CD1c-positive myeloid dendritic cell (primary cell): ENCODE measurements around the gene EFNA1.
"Not testable (repeated sequence)": the region's sequence is repeated elsewhere in the genome, so short reads cannot be mapped to it uniquely, and the experiment has no call there.

Experiments
- DNase-seq: peaks from one replicate; pipeline ENCODE4 v3.0.0-alpha.2; 2016; ENCODE audit errors: extremely low spot score

EFNA1 gene

GRCh38 chr1:155092131-155092530 is 35.5 kb upstream of the EFNA1 start:
- no peak for DNase-seq

- no peak for DNase-seq
Observed at GRCh38 chr1:155092641-155093040, 35.0 kb upstream of the EFNA1 start.

GRCh38 chr1:155093911-155094621 is 33.6 kb upstream of the EFNA1 start:
- peak; percentile 59 for DNase-seq

GRCh38 chr1:155094622-155094948 is 33.1 kb upstream of the EFNA1 start:
- no peak for DNase-seq

- DNase-seq: no peak
Observed at GRCh38 chr1:155099331-155099730, 28.3 kb upstream of the EFNA1 start.

- DNase-seq: no peak
Observed at GRCh38 chr1:155103325-155103724, 24.4 kb upstream of the EFNA1 start.

- DNase-seq: no peak
Observed at GRCh38 chr1:155104605-155105534, 22.8 kb upstream of the EFNA1 start.

GRCh38 chr1:155105604-155106011 is 22.1 kb upstream of the EFNA1 start:
- no peak for DNase-seq

GRCh38 chr1:155106862-155107261 is 20.8 kb upstream of the EFNA1 start:
- no peak for DNase-seq

GRCh38 chr1:155107309-155108264 is 20.1 kb upstream of the EFNA1 start:
- DNase-seq: no peak

GRCh38 chr1:155108296-155108695 is 19.4 kb upstream of the EFNA1 start:
- no peak for DNase-seq

GRCh38 chr1:155110381-155110780 is 17.3 kb upstream of the EFNA1 start:
- no peak for DNase-seq

GRCh38 chr1:155110826-155111225 is 16.9 kb upstream of the EFNA1 start:
- no peak for DNase-seq

GRCh38 chr1:155113450-155113980 is 14.2 kb upstream of the EFNA1 start:
- DNase-seq: no peak

- no peak for DNase-seq
Observed at GRCh38 chr1:155116113-155116764, 11.4 kb upstream of the EFNA1 start.

GRCh38 chr1:155117610-155118009 is 10.1 kb upstream of the EFNA1 start:
- DNase-seq: no peak

- not testable (repeated sequence) for DNase-seq
Observed at GRCh38 chr1:155118090-155118489, 9.6 kb upstream of the EFNA1 start.

- DNase-seq: no peak
Observed at GRCh38 chr1:155120253-155120652, 7.4 kb upstream of the EFNA1 start.

GRCh38 chr1:155121249-155121648 is 6.4 kb upstream of the EFNA1 start:
- DNase-seq: no peak

- no peak for DNase-seq
Observed at GRCh38 chr1:155122308-155122707, 5.4 kb upstream of the EFNA1 start.

GRCh38 chr1:155123801-155124200 is 3.9 kb upstream of the EFNA1 start:
- no peak for DNase-seq
